Esophagus mucosa (tissue), 1 donor: Measurements from ENCODE around the gene GFRA3. TPM values are rescaled to one million over a fixed set of nuclear protein-coding genes. Genes with fewer than 3 reads are reported as not detected.
"Not testable (repeated sequence)": the region's sequence is repeated elsewhere in the genome, so short reads cannot be mapped to it uniquely, and the experiment has no call there.

ENCODE experiments used
- ATAC-seq: fragments of 200-7000 bp; cut with Tn5 transposase; one replicate; pipeline ENCODE4 v1.9.1; 2020
- total RNA-seq: library from RNA; stranded (reverse); gene quantifications from one replicate; pipeline ENCODE4 v1.2.4, GENCODE V29; 2023
- donor health status: DM: yes; HTN: yes; CAD: no.

Gene GFRA3
- not detected for total RNA-seq

GRCh38 chr5:138274189-138274853 lies at the start of gene GFRA3:
Gene GFRA3 (minus strand): TSS chr5:138274621. CDS start chr5:138274424, 197 bp downstream.
- no peak for ATAC-seq

GRCh38 chr5:138318211-138318610 lies 43.8 kb upstream of the GFRA3 start:
- not testable (repeated sequence) for ATAC-seq

GRCh38 chr5:138316355-138316754 lies 41.9 kb upstream of the GFRA3 start:
- no peak for ATAC-seq

- peak; percentile 13 for ATAC-seq
Measured at GRCh38 chr5:138315751-138316278, 41.4 kb upstream of the GFRA3 start.

GRCh38 chr5:138305797-138306196 lies 31.4 kb upstream of the GFRA3 start:
- ATAC-seq, result peak; percentile 50

- ATAC-seq, result no peak
Measured at GRCh38 chr5:138303372-138303771, 29.0 kb upstream of the GFRA3 start.

GRCh38 chr5:138289296-138289695 lies 14.9 kb upstream of the GFRA3 start:
- no peak for ATAC-seq

- ATAC-seq, result no peak
Measured at GRCh38 chr5:138287246-138287645, 12.8 kb upstream of the GFRA3 start.

GRCh38 chr5:138282920-138283742 lies 8.7 kb upstream of the GFRA3 start:
- peak; percentile 74 for ATAC-seq

GRCh38 chr5:138280915-138281314 lies 6.5 kb upstream of the GFRA3 start:
- no peak for ATAC-seq

- no peak for ATAC-seq
Measured at GRCh38 chr5:138276402-138277054, 2.1 kb upstream of the GFRA3 start.

GRCh38 chr5:138275895-138276294 lies 1.5 kb upstream of the GFRA3 start:
- no peak for ATAC-seq

- ATAC-seq, result no peak
Measured at GRCh38 chr5:138275379-138275782, 960 bp upstream of the GFRA3 start.

- ATAC-seq, result no peak
Measured at GRCh38 chr5:138273834-138274188, 610 bp downstream of the GFRA3 start.

GRCh38 chr5:138272681-138273080 lies 1.7 kb downstream of the GFRA3 start:
- no peak for ATAC-seq

GRCh38 chr5:138271281-138271680 lies 3.1 kb downstream of the GFRA3 start:
- ATAC-seq, result no peak

GRCh38 chr5:138264183-138264582 lies 10.2 kb downstream of the GFRA3 start:
- no peak for ATAC-seq

- no peak for ATAC-seq
Measured at GRCh38 chr5:138263581-138263980, 10.8 kb downstream of the GFRA3 start.

- no peak for ATAC-seq
Measured at GRCh38 chr5:138258704-138259292, 15.6 kb downstream of the GFRA3 start.

GRCh38 chr5:138257583-138257982 lies 16.8 kb downstream of the GFRA3 start:
- no peak for ATAC-seq

GRCh38 chr5:138252944-138253343 lies 21.5 kb downstream of the GFRA3 start:
- ATAC-seq, result no peak

- ATAC-seq, result not testable (repeated sequence)
Measured at GRCh38 chr5:138247800-138248199, 26.6 kb downstream of the GFRA3 start.

GRCh38 chr5:138246822-138247221 lies 27.6 kb downstream of the GFRA3 start:
- no peak for ATAC-seq
